PC-9 (cell line): ENCODE results near the gene ABCC3. TPM values are rescaled to one million over a fixed set of nuclear protein-coding genes. Genes with fewer than 3 reads are reported as not detected.
"Not testable (repeated sequence)": the region's sequence is repeated elsewhere in the genome, so short reads cannot be mapped to it uniquely, and the experiment has no call there.

Experiments
- BruUV-seq: library from RNA; stranded (reverse); fragments of 400-500 nt; replicated peaks from 2 replicates; lab custom pipeline; 2021; lab: Mats Ljungman, UMichigan
- CTCF ChIA-PET: fragments of 300-600 bp; sonication (Branson Sonifier 250); formaldehyde crosslinking; loops from one replicate; lab custom pipeline; 2022; ENCODE audit warnings: antibody characterized with exemption; lab: Charles Lee
- POLR2A ChIA-PET: fragments of 300-600 bp; sonication (Branson Sonifier 250); formaldehyde crosslinking; loops from one replicate; lab custom pipeline; 2022; ENCODE audit warnings: antibody characterized with exemption; ENCODE audit not compliant: unreplicated experiment; lab: Charles Lee
- DNase-seq, 2 experiments: peaks; one replicate each; pipeline versions ENCODE4 v3.0.0 to v3.0.0-alpha.2; 2015 to 2022; ENCODE audit warnings: mixed read lengths in 1 of 2
- H2AFZ ChIP-seq: fragments of 200-600 bp; sonication (generic); 2 replicates; pipeline ENCODE4 v1.8.1; 2017; ENCODE audit warnings: antibody characterized with exemption
- H3F3A ChIP-seq: fragments of 200-600 bp; sonication (generic); 2 replicates; pipeline ENCODE4 v1.8.1; 2017; ENCODE audit warnings: antibody characterized with exemption, mild to moderate bottlenecking, low read depth; ENCODE audit not compliant: insufficient read depth
- H3K27ac ChIP-seq: fragments of 200-600 bp; sonication (generic); 2 replicates; pipeline ENCODE4 v1.6.1; 2016; ENCODE audit warnings: mixed run types
- H3K27me3 ChIP-seq: fragments of 200-600 bp; sonication (generic); 2 replicates; pipeline ENCODE4 v1.6.1; 2016; ENCODE audit warnings: low read depth, mixed run types; ENCODE audit not compliant: insufficient read depth
- H3K36me3 ChIP-seq: fragments of 200-600 bp; sonication (generic); 2 replicates; pipeline ENCODE4 v1.6.1; 2016; ENCODE audit warnings: low read depth, mixed run types
- H3K4me1 ChIP-seq: fragments of 200-600 bp; sonication (generic); replicated peaks from 2 replicates; pipeline ENCODE4 v1.6.1; 2016; ENCODE audit warnings: mixed run types; ENCODE audit not compliant: insufficient read depth
- H3K4me2 ChIP-seq: fragments of 200-600 bp; sonication (generic); 2 replicates; pipeline ENCODE4 v1.6.1; 2017; ENCODE audit warnings: mixed run types
- H3K4me3 ChIP-seq: fragments of 200-600 bp; sonication (generic); 2 replicates; pipeline ENCODE4 v1.6.1; 2016; ENCODE audit warnings: mixed run types
- H3K79me2 ChIP-seq: fragments of 200-600 bp; sonication (generic); 2 replicates; pipeline ENCODE4 v1.6.1; 2017; ENCODE audit warnings: low read depth, mixed run types
- H3K9me2 ChIP-seq: fragments of 200-600 bp; sonication (generic); 2 replicates; pipeline ENCODE4 v1.8.1; 2017; ENCODE audit warnings: mild to moderate bottlenecking; ENCODE audit not compliant: insufficient read depth
- H3K9me3 ChIP-seq: fragments of 200-600 bp; sonication (generic); 2 replicates; pipeline ENCODE4 v1.8.1; 2016; ENCODE audit warnings: low read depth; ENCODE audit not compliant: insufficient read depth
- H4K20me1 ChIP-seq: fragments of 200-600 bp; sonication (generic); 2 replicates; pipeline ENCODE4 v1.8.1; 2017; ENCODE audit not compliant: insufficient read depth
- CTCF ChIP-seq: fragments of 200-600 bp; sonication (generic); conservative IDR thresholded peaks from 2 replicates; pipeline ENCODE4 v1.6.1; 2017; ENCODE audit warnings: mixed run types, antibody characterized with exemption, mild to moderate bottlenecking, moderate library complexity
- EZH2 ChIP-seq: fragments of 200-600 bp; sonication (generic); IDR thresholded peaks from 2 replicates; pipeline ENCODE4 v1.8.0; 2017; ENCODE audit warnings: antibody characterized with exemption, low read depth
- intact Hi-C: fragments of 100-400 bp; cut with micrococcal nuclease; formaldehyde crosslinking; loops from one replicate; pipeline ENCODE4 v1.10.0; 2022; ENCODE audit not compliant: unreplicated experiment
- total RNA-seq: library from RNA; stranded (reverse); gene quantifications from 2 replicates; pipeline ENCODE4 v1.2.3, GENCODE V29; 2021

ABCC3 gene
- total RNA-seq, 1 experiment from 2014 or later = 221 TPM

- Histone ChIP-seq H3F3A (peaks cover 83% of the 10 kb centered on the region), H3K9me2 (no peaks in the 10 kb centered on the region), H3K27me3 (no peaks in the 10 kb centered on the region), H3K36me3 (peaks cover 75% of the 10 kb centered on the region), H4K20me1 (no peaks in the 10 kb centered on the region), H3K9me3 (no peaks in the 10 kb centered on the region), H3K4me1 (peaks cover 14% of the 10 kb centered on the region), H3K4me2 (no peak overlapping the region), H2AFZ (no peak overlapping the region), H3K27ac (no peak overlapping the region), H3K4me3 (no peak overlapping the region), H3K79me2 (no peaks in the 10 kb centered on the region)
- CTCF ChIA-PET = no interaction called here
- no TSS peak for BruUV-seq
- intact Hi-C loops = no loop called here
- no peak for DNase-seq
- POLR2A ChIA-PET = no interaction called here
- TF ChIP-seq EZH2 (no peak), CTCF (no peak)
Observed at GRCh38 chr17:50679008-50679544, 44.4 kb downstream of the ABCC3 start.

DNA sequence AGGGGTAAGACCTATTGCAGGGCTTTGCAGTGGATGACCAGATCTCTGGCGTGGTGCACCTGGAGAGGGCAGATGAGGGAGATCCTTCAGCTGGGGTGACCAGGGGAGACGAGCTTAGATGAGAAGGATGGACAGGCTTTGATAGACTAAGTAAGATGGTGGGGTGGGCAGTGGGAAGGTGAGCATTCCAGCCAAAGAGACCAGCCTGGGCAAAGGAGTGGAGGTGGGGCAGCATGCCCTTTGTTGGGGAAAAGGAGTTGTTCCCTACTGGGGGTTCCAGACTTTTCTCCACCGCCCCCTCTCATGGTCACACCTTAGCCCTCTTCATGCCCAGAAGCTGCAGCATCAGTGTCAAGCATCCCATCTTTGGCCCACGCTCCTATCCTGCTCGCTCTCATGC lies 45.4 kb downstream of the ABCC3 start:
- H3K4me3 ChIP-seq = no peak overlapping the region
- no peak for DNase-seq
- TF ChIP-seq CTCF (no peak), EZH2 (no peak)
- no peaks in the 10 kb centered on the region for H3K9me2 ChIP-seq
- H3K9me3 ChIP-seq = no peaks in the 10 kb centered on the region
- H3F3A ChIP-seq = peaks cover 83% of the 10 kb centered on the region
- no peak overlapping the region for H2AFZ ChIP-seq
- peaks cover 70% of the 10 kb centered on the region for H3K36me3 ChIP-seq
- ChIA-PET CTCF (no interaction called here), POLR2A (no interaction called here)
- no peak overlapping the region for H3K4me2 ChIP-seq
- H3K79me2 ChIP-seq = no peaks in the 10 kb centered on the region
- no peaks in the 10 kb centered on the region for H3K27me3 ChIP-seq
- no TSS peak for BruUV-seq
- H3K4me1 ChIP-seq = peaks cover 24% of the 10 kb centered on the region
- intact Hi-C loops = loop anchor here (2.0 kb wide), 1 partner anchor 49 kb away; no protein-coding TSS in a partner anchor
- H3K27ac ChIP-seq = no peak overlapping the region
- no peaks in the 10 kb centered on the region for H4K20me1 ChIP-seq

GRCh38 chr17:50680543-50681262 lies 46.0 kb downstream of the ABCC3 start:
- not testable (repeated sequence) for H2AFZ ChIP-seq, H3K4me2 ChIP-seq

More at GRCh38 chr17:50680543-50681262, 46.0 kb downstream of the ABCC3 start:
- H3K27ac ChIP-seq, H3K9me2 ChIP-seq, H3K79me2 ChIP-seq, BruUV-seq, POLR2A ChIA-PET, H3K9me3 ChIP-seq, H4K20me1 ChIP-seq, H3K4me3 ChIP-seq, CTCF ChIA-PET, H3K27me3 ChIP-seq, DNase-seq: not testable (repeated sequence)
- Histone ChIP-seq H3F3A (peaks cover 86% of the 10 kb centered on the region), H3K4me1 (peaks cover 29% of the 10 kb centered on the region), H3K36me3 (peaks cover 70% of the 10 kb centered on the region)
- intact Hi-C loops = loop anchor here (2.0 kb wide), 1 partner anchor 50 kb away; no protein-coding TSS in a partner anchor
